NT2/D1 (cell line): Measurements from ENCODE around the gene CANT1.

Experiments used
- SUZ12 ChIP-seq: IDR thresholded peaks from 2 replicates; pipeline ENCODE4 v1.6.1; 2011; ENCODE audit not compliant: insufficient read length, insufficient read depth; ENCODE audit errors: extremely low read depth
- YY1 ChIP-seq: IDR thresholded peaks from 2 replicates; pipeline ENCODE4 v1.6.1; 2011; ENCODE audit not compliant: insufficient read length, insufficient read depth
- ZNF274 ChIP-seq: IDR thresholded peaks from 2 replicates; pipeline ENCODE4 v1.6.1; 2011; ENCODE audit warnings: mild to moderate bottlenecking, low read depth, low read length

GRCh38 chr17:78944026-78944425, 65.5 kb downstream of the CANT1 start:
- TF ChIP-seq SUZ12 (no peak), YY1 (no peak), ZNF274 (no peak)
